OCI-LY7 (cell line): ENCODE results near the gene CCDC43. TPM values are rescaled to one million over a fixed set of nuclear protein-coding genes. Genes with fewer than 3 reads are reported as not detected.

Experiments
- BruUV-seq: library from RNA; stranded (reverse); fragments of 400-500 nt; replicated peaks from 2 replicates; lab custom pipeline; 2021; lab: Mats Ljungman, UMichigan
- CTCF ChIA-PET: fragments of 300-600 bp; sonication (Branson Sonifier 250); formaldehyde crosslinking; loops from one replicate; lab custom pipeline; 2022; ENCODE audit warnings: antibody characterized with exemption; ENCODE audit not compliant: unreplicated experiment; lab: Charles Lee
- POLR2A ChIA-PET: fragments of 300-600 bp; sonication (Branson Sonifier 250); formaldehyde crosslinking; loops from one replicate; lab custom pipeline; 2022; ENCODE audit warnings: antibody characterized with exemption; lab: Charles Lee
- DNase-seq: peaks from one replicate; pipeline ENCODE4 v3.0.0-alpha.2; 2015; ENCODE audit warnings: low spot score
- H2AFZ ChIP-seq: fragments of 200-600 bp; sonication (generic), shearing (Covaris generic); 2 replicates; pipeline ENCODE4 v1.6.1; 2014; ENCODE audit warnings: mild to moderate bottlenecking, antibody characterized with exemption, low read length, moderate library complexity
- H3K27ac ChIP-seq: fragments of 200-600 bp; sonication (generic); 2 replicates; pipeline ENCODE4 v1.5.1; 2014; ENCODE audit warnings: mixed run types, low read depth, mild to moderate bottlenecking, moderate library complexity, low read length, inconsistent platforms; ENCODE audit not compliant: poor library complexity, severe bottlenecking
- H3K36me3 ChIP-seq: fragments of 200-600 bp; sonication (generic); 2 replicates; pipeline ENCODE4 v1.6.1; 2014; ENCODE audit warnings: mild to moderate bottlenecking, antibody characterized with exemption, low read length, moderate library complexity, mixed read lengths; ENCODE audit not compliant: insufficient read depth
- H3K4me1 ChIP-seq: fragments of 200-600 bp; sonication (generic); 2 replicates; pipeline ENCODE4 v1.5.1; 2014; ENCODE audit warnings: mild to moderate bottlenecking, low read length; ENCODE audit not compliant: insufficient read depth, poor library complexity, severe bottlenecking
- H3K4me2 ChIP-seq: fragments of 200-600 bp; sonication (generic); 2 replicates; pipeline ENCODE4 v1.6.1; 2014; ENCODE audit warnings: mild to moderate bottlenecking, low read length
- H3K4me3 ChIP-seq: fragments of 200-600 bp; sonication (generic); 2 replicates; pipeline ENCODE4 v1.5.1; 2014; ENCODE audit warnings: mild to moderate bottlenecking, low read depth, low read length; ENCODE audit not compliant: poor library complexity, severe bottlenecking
- H3K79me2 ChIP-seq: fragments of 200-600 bp; sonication (generic); 2 replicates; pipeline ENCODE4 v1.6.1; 2016; ENCODE audit warnings: low read depth, mild to moderate bottlenecking, low read length, moderate library complexity, mixed read lengths; ENCODE audit not compliant: insufficient read depth
- H3K9me2 ChIP-seq: fragments of 200-600 bp; sonication (generic); 2 replicates; pipeline ENCODE4 v1.6.1; 2016; ENCODE audit warnings: mild to moderate bottlenecking, low read length, mixed read lengths; ENCODE audit not compliant: insufficient read depth
- H3K9me3 ChIP-seq: fragments of 200-600 bp; sonication (generic); 2 replicates; pipeline ENCODE4 v1.6.1; 2014; ENCODE audit warnings: mild to moderate bottlenecking, mixed run types, low read length, mixed read lengths
- H4K20me1 ChIP-seq: fragments of 200-600 bp; sonication (generic); 2 replicates; pipeline ENCODE4 v1.6.1; 2014; ENCODE audit warnings: mild to moderate bottlenecking, antibody characterized with exemption, low read length, moderate library complexity, mixed read lengths; ENCODE audit not compliant: insufficient read depth
- CTCF ChIP-seq: fragments of 200-600 bp; sonication (generic); conservative IDR thresholded peaks from 2 replicates; pipeline ENCODE4 v1.5.1; 2014; ENCODE audit warnings: mild to moderate bottlenecking, antibody characterized with exemption, low read length, moderate library complexity, mixed read lengths
- EZH2phosphoT487 ChIP-seq: fragments of 200-600 bp; sonication (generic); IDR thresholded peaks from 2 replicates; pipeline ENCODE4 v1.6.1; 2018; ENCODE audit warnings: low read depth, borderline replicate concordance, mild to moderate bottlenecking, mixed run types, antibody characterized with exemption, low read length, moderate library complexity, mixed read lengths
- intact Hi-C: fragments of 100-400 bp; cut with micrococcal nuclease; formaldehyde crosslinking; loops from one replicate; pipeline ENCODE4 v1.10.0; 2022; ENCODE audit not compliant: unreplicated experiment
- total RNA-seq, 2 experiments: library from RNA; depleted of rRNA in 1 of 2; stranded (reverse); fragments of >200 nt in 1 of 2; shearing (Covaris generic) in 1 of 2; gene quantifications; 2 replicates each; pipeline ENCODE4 v1.2.3, GENCODE V29; 2014 to 2022

CCDC43 gene
- total RNA-seq, 2 experiments from 2014 or later = 33.2 to 35.6 TPM

- intact Hi-C loops = no loop called here
- CTCF ChIA-PET = no interaction called here
- no peak overlapping the region for H3K27ac ChIP-seq
These were observed 32.7 kb upstream of the CCDC43 start for GRCh38 chr17:44722254-44722653.

DNA sequence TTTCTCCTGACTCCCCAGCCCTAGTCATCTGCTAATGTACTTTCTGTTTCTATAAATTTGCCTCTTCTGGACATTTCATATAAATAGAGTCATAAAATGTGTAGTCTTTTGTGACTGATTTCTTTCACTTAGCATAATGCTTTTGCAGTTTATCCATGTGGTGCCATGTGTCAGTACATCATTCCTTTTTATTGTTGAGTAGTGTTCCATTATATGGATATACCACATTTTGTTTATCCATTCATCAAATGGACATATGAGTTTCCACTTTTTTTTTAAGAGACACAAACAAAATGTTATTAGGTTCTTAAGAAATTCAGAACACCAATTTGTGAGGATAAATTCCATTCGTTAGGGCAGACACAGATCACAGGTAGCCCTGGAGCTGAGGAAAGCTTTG lies 29.9 kb upstream of the CCDC43 start:
- BruUV-seq = no TSS peak
- TF ChIP-seq EZH2phosphoT487 (no peak), CTCF (no peak)
- no peak overlapping the region for H3K4me3 ChIP-seq
- no peaks in the 10 kb centered on the region for H4K20me1 ChIP-seq
- intact Hi-C loops = no loop called here
- no peak overlapping the region for H3K27ac ChIP-seq
- no peaks in the 10 kb centered on the region for H3K9me2 ChIP-seq
- H3K4me2 ChIP-seq = no peak overlapping the region
- peaks cover 62% of the 10 kb centered on the region for H3K36me3 ChIP-seq
- H3K79me2 ChIP-seq = no peaks in the 10 kb centered on the region
- H2AFZ ChIP-seq = no peak overlapping the region
- POLR2A ChIA-PET = interaction anchor here (0.5 kb wide), 1 partner anchor 72 kb away, joined by 5 read pairs; no protein-coding TSS in a partner anchor
- CTCF ChIA-PET = no interaction called here
- H3K9me3 ChIP-seq = no peaks in the 10 kb centered on the region
- no peaks in the 10 kb centered on the region for H3K4me1 ChIP-seq
- DNase-seq = no peak

More at GRCh38 chr17:44722254-44722653, 32.7 kb upstream of the CCDC43 start:
- DNase-seq = no peak
- Histone ChIP-seq H3K9me2 (no peaks in the 10 kb centered on the region), H3K4me3 (no peak overlapping the region), H3K79me2 (no peaks in the 10 kb centered on the region), H4K20me1 (no peaks in the 10 kb centered on the region), H2AFZ (no peak overlapping the region), H3K9me3 (no peaks in the 10 kb centered on the region), H3K4me2 (no peak overlapping the region), H3K4me1 (no peaks in the 10 kb centered on the region), H3K36me3 (peaks cover 65% of the 10 kb centered on the region)
- POLR2A ChIA-PET = no interaction called here
- no peak for TF ChIP-seq EZH2phosphoT487
- TF ChIP-seq CTCF = no peak
- BruUV-seq = no TSS peak

GRCh38 chr17:44708401-44709263 lies 19.1 kb upstream of the CCDC43 start, which contains the start of gene DBF4B:
Gene DBF4B, plus strand, starts transcription at chr17:44708665. Its CDS starts 156 bp downstream, at chr17:44708821.
- H3K4me2 ChIP-seq = peak within 1 kb of the TSS; percentile 91
- H3K4me1 ChIP-seq = peaks cover 19% of the 10 kb centered on the region
- peaks cover 21% of the 10 kb centered on the region for H3K79me2 ChIP-seq
- peak within 1 kb of the TSS; percentile 16 for H3K27ac ChIP-seq
- no peaks in the 10 kb centered on the region for H3K9me2 ChIP-seq
- H4K20me1 ChIP-seq = no peaks in the 10 kb centered on the region
- H2AFZ ChIP-seq = peak within 1 kb of the TSS; percentile 99
- TF ChIP-seq CTCF = no peak
- no peak for TF ChIP-seq EZH2phosphoT487
- ChIA-PET POLR2A (interaction anchor here (0.5 to 1.1 kb wide), 6 partner anchors 20 to 1438 kb away, joined by 3 to 5 read pairs (median 4); no protein-coding TSS in a partner anchor), CTCF (no interaction called here)
- BruUV-seq = TSS peak; percentile 79
- no peaks in the 10 kb centered on the region for H3K9me3 ChIP-seq
- peaks cover 11% of the 10 kb centered on the region for H3K36me3 ChIP-seq
- intact Hi-C loops = no loop called here
- peak; percentile 90 for DNase-seq
- peak within 1 kb of the TSS; percentile 99 for H3K4me3 ChIP-seq
